Esophagus muscularis mucosa (tissue), 4 donors: ENCODE data around the gene CLEC3B. TPM values are rescaled to one million over a fixed set of nuclear protein-coding genes. Genes with fewer than 3 reads are reported as not detected.

Experiments used
- DNase-seq: peaks from one replicate; pipeline ENCODE4 v3.0.0-alpha.2; 2017; ENCODE audit errors: extremely low spot score
- H3K27ac ChIP-seq, 4 donors: fragments of 200-600 bp; sonication (generic); replicated peaks in 1 of 4; 1 replicate in 3 of 4; 2 replicates in 1 of 4; pipeline ENCODE4 v1.5.1; 2016 to 2019; ENCODE audit warnings: mild to moderate bottlenecking in 1 of 4
- H3K27me3 ChIP-seq, 4 donors: fragments of 200-600 bp; sonication (generic); one replicate each; pipeline versions ENCODE4 v1.5.1 to v1.6.0; 2016 to 2019
- H3K36me3 ChIP-seq, 4 donors: fragments of 200-600 bp; sonication (generic); one replicate each; pipeline ENCODE4 v1.5.1; 2016 to 2019
- H3K4me1 ChIP-seq, 4 donors: fragments of 200-600 bp; sonication (generic); one replicate each; pipeline ENCODE4 v1.5.1; 2016 to 2019
- H3K4me3 ChIP-seq, 4 donors: fragments of 200-600 bp; sonication (generic); 1 replicate in 2 of 4; 2 replicates in 2 of 4; pipeline ENCODE4 v1.5.1; 2016 to 2019; ENCODE audit warnings: mild to moderate bottlenecking in 4 of 4, moderate library complexity in 1 of 4
- H3K9me3 ChIP-seq, 4 donors: fragments of 200-600 bp; sonication (generic); 1 replicate in 3 of 4; 2 replicates in 1 of 4; pipeline ENCODE4 v1.5.1; 2016 to 2019
- EP300 ChIP-seq: sonication (generic); formaldehyde crosslinking; IDR thresholded peaks from one replicate; pipeline ENCODE4 v1.6.1; 2017; ENCODE audit warnings: antibody characterized with exemption
- POLR2A ChIP-seq: fragments of 450-650 bp; IDR thresholded peaks from one replicate; pipeline ENCODE4 v1.6.1; 2017; ENCODE audit warnings: antibody characterized with exemption, moderate library complexity, mild to moderate bottlenecking, low read depth
- POLR2AphosphoS5 ChIP-seq, 2 donors: sonication (generic); formaldehyde crosslinking; IDR thresholded peaks; one replicate each; pipeline ENCODE4 v1.6.1; 2017; ENCODE audit warnings: antibody characterized with exemption in 2 of 2
- WGBS: methylation state at CpG from one replicate; pipeline ENCODE4 v1.1.5; 2018; 5-methylcytosine and 5-hydroxymethylcytosine counted together
- intact Hi-C: fragments of 100-400 bp; cut with DNase I; formaldehyde crosslinking; loops from one replicate; pipeline ENCODE4 v1.15.1; 2023
- total RNA-seq, 4 donors: library from RNA; depleted of rRNA; stranded (reverse); fragments of >200 nt; gene quantifications; one replicate each; pipeline versions ENCODE4 v1.1.0 to v1.2.1, GENCODE V29; 2016
- TF ChIP-seq, protein P1 (sequence below), 3 experiments: fragments of 200-600 bp in 2 of 3; fragments of 450-650 bp in 1 of 3; sonication (generic) in 2 of 3; IDR thresholded peaks; one replicate each; pipeline ENCODE4 v1.5.1; 2017 to 2019; ENCODE audit warnings: antibody characterized with exemption in 3 of 3, mild to moderate bottlenecking in 2 of 3, moderate library complexity in 1 of 3

The CLEC3B gene
- total RNA-seq, 4 donors from 2014 or later = 47.1 to 144 (median 75.1) TPM

DNA sequence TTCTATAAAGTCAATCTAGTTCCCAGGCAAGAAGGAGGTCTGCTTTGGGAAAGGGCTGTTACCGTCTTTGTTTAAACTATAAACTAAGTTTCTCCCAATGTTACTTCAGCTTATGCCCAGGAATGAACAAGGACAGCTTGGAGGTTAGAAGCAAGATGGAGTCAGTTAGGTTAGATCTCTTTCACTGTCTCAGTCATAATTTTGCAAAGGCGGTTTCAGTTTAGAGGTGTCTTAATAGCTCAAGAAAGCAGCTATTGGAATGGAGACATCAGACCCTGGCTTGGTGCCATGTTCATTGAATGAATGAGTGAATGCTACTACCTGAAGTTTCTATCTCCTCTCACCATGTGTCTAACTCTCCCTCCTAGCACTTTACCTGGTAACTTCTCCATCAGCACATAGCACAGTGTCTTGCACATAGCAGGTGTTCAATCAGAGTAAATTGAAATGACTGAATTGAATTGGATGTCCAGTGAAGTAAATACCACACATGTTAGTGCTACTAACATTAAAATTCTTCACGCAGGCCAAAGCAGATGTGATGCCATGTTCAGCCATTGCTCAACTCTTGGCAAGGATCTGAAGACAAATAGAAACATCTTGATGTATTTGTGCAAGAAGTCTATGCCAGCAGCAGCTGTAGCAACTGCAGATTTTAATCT is 28.2 kb downstream of the CLEC3B start:
- Histone ChIP-seq H3K27me3 (no peaks in the 10 kb centered on the region), H3K4me3 (no peak overlapping the region), H3K27ac (peak overlapping the region; percentile 69 to 85 (median 80)), H3K9me3 (no peaks in the 10 kb centered on the region), H3K36me3 (no peaks in the 10 kb centered on the region), H3K4me1 (peaks cover 20 to 53% (median 52%) of the 10 kb centered on the region in 4 donors)
- WGBS = 77% methylated on average over 3 of the region's 3 CpGs
- TF ChIP-seq POLR2AphosphoS5 (IDR thresholded peaks at IDR 0.05) = peak in 1 of 2 donors; percentile 62
- TF ChIP-seq, protein P1, sequence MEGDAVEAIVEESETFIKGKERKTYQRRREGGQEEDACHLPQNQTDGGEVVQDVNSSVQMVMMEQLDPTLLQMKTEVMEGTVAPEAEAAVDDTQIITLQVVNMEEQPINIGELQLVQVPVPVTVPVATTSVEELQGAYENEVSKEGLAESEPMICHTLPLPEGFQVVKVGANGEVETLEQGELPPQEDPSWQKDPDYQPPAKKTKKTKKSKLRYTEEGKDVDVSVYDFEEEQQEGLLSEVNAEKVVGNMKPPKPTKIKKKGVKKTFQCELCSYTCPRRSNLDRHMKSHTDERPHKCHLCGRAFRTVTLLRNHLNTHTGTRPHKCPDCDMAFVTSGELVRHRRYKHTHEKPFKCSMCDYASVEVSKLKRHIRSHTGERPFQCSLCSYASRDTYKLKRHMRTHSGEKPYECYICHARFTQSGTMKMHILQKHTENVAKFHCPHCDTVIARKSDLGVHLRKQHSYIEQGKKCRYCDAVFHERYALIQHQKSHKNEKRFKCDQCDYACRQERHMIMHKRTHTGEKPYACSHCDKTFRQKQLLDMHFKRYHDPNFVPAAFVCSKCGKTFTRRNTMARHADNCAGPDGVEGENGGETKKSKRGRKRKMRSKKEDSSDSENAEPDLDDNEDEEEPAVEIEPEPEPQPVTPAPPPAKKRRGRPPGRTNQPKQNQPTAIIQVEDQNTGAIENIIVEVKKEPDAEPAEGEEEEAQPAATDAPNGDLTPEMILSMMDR (IDR thresholded peaks at IDR 0.05) = no peak
- DNase-seq = no peak
- intact Hi-C loops = no loop called here

DNA sequence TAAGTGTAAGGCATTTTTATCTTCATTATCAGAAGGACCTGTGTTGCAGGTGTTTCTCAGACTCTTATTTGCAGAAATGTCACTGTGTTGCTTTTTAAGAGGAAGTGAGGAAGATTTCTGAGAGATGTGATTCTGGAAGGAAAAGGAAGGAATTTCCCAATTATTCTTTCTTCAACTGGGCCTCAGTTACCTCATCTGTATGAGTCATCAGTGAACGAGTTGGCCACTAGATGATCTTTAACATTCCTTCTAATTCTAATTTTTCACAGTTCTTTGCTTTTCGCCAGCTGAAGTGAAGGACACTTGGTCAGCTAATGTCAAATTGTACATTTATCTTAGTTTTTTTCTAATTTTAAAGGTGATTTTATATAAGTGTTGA is 28.9 kb downstream of the CLEC3B start:
- Histone ChIP-seq H3K4me3 (no peak overlapping the region), H3K9me3 (no peaks in the 10 kb centered on the region), H3K27ac (peak overlapping the region; percentile 69 to 85 (median 80)), H3K27me3 (no peaks in the 10 kb centered on the region), H3K4me1 (peaks cover 20 to 58% (median 54%) of the 10 kb centered on the region in 4 donors), H3K36me3 (no peaks in the 10 kb centered on the region)
- TF ChIP-seq POLR2A (no peak), POLR2AphosphoS5 (IDR thresholded peaks at IDR 0.05) (no peak), EP300 (no peak)
- TF ChIP-seq, protein P1 (IDR thresholded peaks at IDR 0.05) = no peak
- 26% methylated on average over 2 of the region's 2 CpGs for WGBS
- intact Hi-C loops = loop anchor here (5.0 kb wide), 1 partner anchor 62 kb away; no protein-coding TSS in a partner anchor
- no peak for DNase-seq

DNA sequence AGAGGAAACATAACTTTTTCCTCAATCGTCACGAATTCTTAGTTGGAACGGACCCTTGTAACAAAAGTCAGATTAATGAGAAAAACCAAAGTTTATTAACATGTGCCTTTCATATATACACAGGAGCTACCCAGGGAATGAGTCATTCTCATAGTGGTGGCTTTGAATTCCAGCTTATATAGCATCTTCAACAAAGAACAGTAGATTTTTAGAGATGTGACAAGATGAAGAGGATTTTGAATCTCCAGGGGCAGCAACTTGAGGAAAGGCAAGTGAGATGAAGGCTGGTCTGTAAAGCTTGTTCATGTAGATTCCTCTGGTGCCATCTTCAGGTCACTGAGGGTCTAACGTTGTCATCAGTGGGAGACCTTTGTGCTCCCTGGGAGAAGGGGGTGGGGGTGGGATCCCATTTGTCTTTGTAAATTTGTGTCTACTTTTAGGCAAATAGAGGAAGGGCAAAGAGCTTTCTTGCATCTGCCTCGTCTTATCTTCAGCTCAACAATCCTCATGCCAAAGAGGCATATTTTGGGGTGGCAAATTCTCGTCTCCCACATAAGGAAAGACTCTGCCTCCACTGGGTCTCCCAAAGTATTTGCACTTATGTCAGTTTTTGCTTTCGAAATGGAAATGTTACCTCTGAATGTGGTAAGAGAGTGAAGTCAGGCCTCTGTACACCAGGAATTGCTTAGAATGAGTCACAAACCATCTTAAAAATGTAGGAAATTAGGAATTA is 29.5 kb downstream of the CLEC3B start:
- DNase-seq = no peak
- TF ChIP-seq EP300 (no peak), POLR2A (no peak), POLR2AphosphoS5 (IDR thresholded peaks at IDR 0.05) (no peak)
- TF ChIP-seq, protein P1 (IDR thresholded peaks at IDR 0.05) = peak in 1 of 3 experiments; percentile 16
- intact Hi-C loops = loop anchor here (5.0 kb wide), 1 partner anchor 62 kb away; no protein-coding TSS in a partner anchor
- no peaks in the 10 kb centered on the region for H3K9me3 ChIP-seq
- WGBS = 66% methylated on average over 7 of the region's 7 CpGs
- peak overlapping the region; percentile 69 to 85 (median 80) for H3K27ac ChIP-seq
- no peak overlapping the region for H3K4me3 ChIP-seq
- H3K4me1 ChIP-seq = peaks cover 20 to 64% (median 54%) of the 10 kb centered on the region in 4 donors
- H3K36me3 ChIP-seq = no peaks in the 10 kb centered on the region
- no peaks in the 10 kb centered on the region for H3K27me3 ChIP-seq

DNA sequence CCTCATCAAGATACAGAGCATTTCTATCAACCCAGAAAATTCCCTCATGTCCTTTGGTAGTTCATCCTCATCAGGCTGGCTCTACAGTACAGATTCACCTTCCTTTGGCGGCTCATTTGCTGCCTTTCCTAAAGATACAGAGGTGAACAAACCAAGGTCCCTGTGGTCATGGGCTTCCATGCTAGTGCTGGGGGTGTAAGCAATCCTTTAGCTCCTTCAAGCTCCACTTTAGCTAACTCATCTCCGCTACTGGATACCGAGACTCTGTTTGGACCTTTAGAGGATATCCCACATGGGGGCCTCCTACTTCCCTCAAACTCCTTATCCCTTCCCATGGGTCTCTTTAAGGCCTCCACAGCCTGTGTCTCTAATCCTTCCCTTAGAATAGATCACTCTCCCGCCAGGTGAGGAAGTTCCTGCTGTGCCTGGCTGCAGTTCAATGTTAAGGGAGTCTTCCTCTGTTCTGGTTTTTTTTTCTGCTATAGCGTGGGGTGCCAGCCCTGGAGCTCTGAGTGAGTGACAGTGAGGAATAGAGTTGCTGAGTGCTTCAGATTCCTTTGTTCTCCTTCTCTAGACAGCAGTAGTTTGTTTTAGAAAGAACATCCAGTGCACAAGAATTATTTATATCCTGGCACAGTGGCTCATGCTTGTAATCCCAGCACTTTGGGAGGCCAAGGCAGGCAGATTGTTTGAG is 30.7 kb downstream of the CLEC3B start:
- no peaks in the 10 kb centered on the region for H3K9me3 ChIP-seq
- no peaks in the 10 kb centered on the region for H3K36me3 ChIP-seq
- peak overlapping the region; percentile 69 to 85 (median 80) for H3K27ac ChIP-seq
- 41% methylated on average over 5 of the region's 5 CpGs for WGBS
- no peaks in the 10 kb centered on the region for H3K27me3 ChIP-seq
- H3K4me3 ChIP-seq = no peak overlapping the region
- no peak for DNase-seq
- intact Hi-C loops = loop anchor here (5.0 kb wide), 1 partner anchor 61 kb away; no protein-coding TSS in a partner anchor
- TF ChIP-seq POLR2AphosphoS5 (IDR thresholded peaks at IDR 0.05) (peak; percentile 39 to 58), EP300 (no peak), POLR2A (no peak)
- TF ChIP-seq, protein P1 (IDR thresholded peaks at IDR 0.05) = no peak
- H3K4me1 ChIP-seq = peaks cover 20 to 64% (median 54%) of the 10 kb centered on the region in 4 donors
